Subcutaneous abdominal adipose tissue (tissue), 5 donors: ENCODE results near the gene HIPK4.

Experiments
- H3K27ac ChIP-seq: one replicate; pipeline ENCODE4 v1.7.0; 2013; ENCODE audit warnings: low read depth, mild to moderate bottlenecking, inconsistent platforms, low read length, moderate library complexity
- H3K27me3 ChIP-seq, 5 donors: one replicate each; pipeline ENCODE4 v1.7.0; 2013; ENCODE audit warnings: low read length in 5 of 5, inconsistent platforms in 1 of 5; ENCODE audit not compliant: control insufficient read depth in 5 of 5, insufficient read depth in 4 of 5
- H3K36me3 ChIP-seq, 5 donors: one replicate each; pipeline ENCODE4 v1.7.0; 2013; ENCODE audit warnings: low read length in 5 of 5; ENCODE audit not compliant: control insufficient read depth in 5 of 5, insufficient read depth in 5 of 5
- H3K4me1 ChIP-seq, 5 donors: one replicate each; pipeline ENCODE4 v1.7.0; 2013; ENCODE audit warnings: low read length in 5 of 5, mild to moderate bottlenecking in 3 of 5, moderate library complexity in 1 of 5; ENCODE audit not compliant: control insufficient read depth in 5 of 5, insufficient read depth in 5 of 5
- H3K4me3 ChIP-seq, 5 donors: one replicate each; pipeline ENCODE4 v1.7.0; 2013; ENCODE audit warnings: low read length in 5 of 5, low read depth in 1 of 5
- H3K9ac ChIP-seq, 5 donors: one replicate each; pipeline ENCODE4 v1.7.0; 2013; ENCODE audit warnings: low read length in 5 of 5, mild to moderate bottlenecking in 4 of 5, moderate library complexity in 3 of 5
- H3K9me3 ChIP-seq, 5 donors: one replicate each; pipeline ENCODE4 v1.7.0; 2013; ENCODE audit warnings: low read length in 5 of 5; ENCODE audit not compliant: control insufficient read depth in 5 of 5
- donor health status: healthy.
- donor health status: healthy.
- donor health status: healthy.
- donor health status: healthy.
- donor health status: healthy.

HIPK4 gene

GRCh38 chr19:40394816-40395210 lies 4.8 kb upstream of the HIPK4 start:
- no peak overlapping the region for H3K27ac ChIP-seq
- no peaks in the 10 kb centered on the region for H3K27me3 ChIP-seq
- H3K9me3 ChIP-seq, result no peaks in the 10 kb centered on the region
- H3K4me1 ChIP-seq, result peaks cover 0 to 5% (median 0%) of the 10 kb centered on the region in 5 donors
- H3K36me3 ChIP-seq, result peaks cover 0 to 6% (median 0%) of the 10 kb centered on the region in 5 donors
- H3K9ac ChIP-seq, result no peak overlapping the region
- H3K4me3 ChIP-seq, result no peak overlapping the region

DNA sequence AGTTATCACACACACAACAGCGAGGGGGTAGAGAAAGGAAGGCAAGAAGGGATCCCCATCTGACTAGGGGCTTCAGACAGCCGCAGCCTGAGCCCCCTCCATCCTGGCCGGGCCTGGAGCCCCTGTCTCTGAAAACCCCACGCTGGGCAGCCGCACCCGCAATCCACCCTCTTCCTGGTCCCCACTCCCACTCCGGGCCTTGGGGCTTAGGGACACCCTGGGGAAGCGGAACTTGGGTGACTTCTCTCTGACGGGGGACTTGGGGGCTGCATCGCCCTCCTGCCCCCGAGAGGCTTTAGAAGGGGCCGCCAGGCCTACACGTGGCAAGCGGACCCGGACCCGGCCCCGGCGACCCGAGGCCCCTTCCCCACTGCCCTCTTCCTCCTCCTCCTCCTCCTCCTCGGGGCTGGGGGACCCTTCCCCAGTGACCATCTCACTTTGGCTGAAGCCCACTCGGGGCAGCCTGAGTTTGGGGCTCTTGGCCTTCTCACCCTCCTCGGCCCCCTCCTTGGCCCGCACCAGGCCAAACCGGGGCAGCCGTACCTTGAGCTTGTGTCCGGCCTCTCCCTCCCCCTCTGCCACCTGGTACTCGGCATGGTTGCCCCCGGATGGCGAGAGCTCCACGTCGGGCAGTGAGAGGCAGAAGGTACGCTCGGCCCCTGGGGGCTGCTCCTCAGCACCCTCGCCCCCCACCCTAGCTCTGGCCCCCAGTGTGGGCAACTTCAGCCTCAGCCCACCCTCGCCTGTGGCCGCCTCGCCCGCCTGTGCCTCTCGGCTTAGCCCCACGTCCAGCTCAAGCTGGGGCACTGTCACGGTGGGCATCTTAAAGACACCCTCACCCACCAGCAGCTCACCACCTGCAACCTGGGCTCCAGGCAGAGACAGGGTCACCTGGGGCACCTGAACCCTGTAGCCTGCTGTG lies 4.2 kb upstream of the HIPK4 start:
- Histone ChIP-seq H3K4me1 (peaks cover 0 to 5% (median 0%) of the 10 kb centered on the region in 5 donors), H3K27me3 (no peaks in the 10 kb centered on the region)

DNA sequence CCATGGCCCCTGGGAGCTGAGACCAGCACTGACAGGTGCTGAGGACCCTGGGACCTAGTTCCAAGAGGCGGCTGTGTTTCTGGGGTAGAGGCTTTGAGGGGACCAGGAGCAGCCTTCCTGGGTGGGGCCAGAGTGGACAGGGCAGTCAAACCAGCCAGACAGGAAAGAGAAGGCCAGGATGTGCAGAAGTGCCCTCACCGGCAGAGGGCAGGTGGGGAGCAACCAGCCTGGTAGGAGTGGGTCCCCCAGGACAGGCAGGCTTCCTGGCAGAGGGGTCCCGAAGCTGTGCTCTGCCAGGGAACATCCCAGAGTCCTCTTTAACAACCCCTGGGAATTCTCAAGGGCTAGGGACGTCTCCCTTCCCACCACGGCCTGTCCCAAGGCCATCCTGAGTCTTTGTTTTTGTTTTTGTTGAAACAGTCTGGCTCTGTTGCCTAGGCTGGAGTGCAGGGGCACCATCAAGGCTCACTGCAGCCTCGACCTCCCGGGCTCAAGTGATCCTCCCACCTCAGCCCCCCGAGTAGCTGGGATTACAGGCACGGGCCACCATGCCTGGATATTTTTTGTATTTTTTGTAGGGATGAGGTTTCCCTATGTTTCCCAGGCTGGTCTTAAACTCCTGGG lies 3.0 kb upstream of the HIPK4 start:
- Histone ChIP-seq H3K36me3 (peaks cover 0 to 6% (median 0%) of the 10 kb centered on the region in 5 donors), H3K27me3 (no peaks in the 10 kb centered on the region), H3K9ac (no peak overlapping the region), H3K27ac (no peak overlapping the region), H3K4me3 (no peak overlapping the region), H3K4me1 (peaks cover 0 to 4% (median 0%) of the 10 kb centered on the region in 5 donors), H3K9me3 (no peaks in the 10 kb centered on the region)

More for the DNA sequence above, 4.2 kb upstream of the HIPK4 start:
- H3K36me3 ChIP-seq, result peaks cover 0 to 6% (median 0%) of the 10 kb centered on the region in 5 donors
- no peak overlapping the region for H3K4me3 ChIP-seq
- no peaks in the 10 kb centered on the region for H3K9me3 ChIP-seq
- H3K27ac ChIP-seq, result no peak overlapping the region
- H3K9ac ChIP-seq, result no peak overlapping the region

- Histone ChIP-seq H3K4me1 (peaks cover 0 to 4% (median 0%) of the 10 kb centered on the region in 5 donors), H3K27ac (no peak overlapping the region), H3K9me3 (no peaks in the 10 kb centered on the region), H3K9ac (no peak overlapping the region), H3K4me3 (no peak overlapping the region), H3K36me3 (no peaks in the 10 kb centered on the region), H3K27me3 (no peaks in the 10 kb centered on the region)
These were observed 2.1 kb upstream of the HIPK4 start for GRCh38 chr19:40392123-40392522.

DNA sequence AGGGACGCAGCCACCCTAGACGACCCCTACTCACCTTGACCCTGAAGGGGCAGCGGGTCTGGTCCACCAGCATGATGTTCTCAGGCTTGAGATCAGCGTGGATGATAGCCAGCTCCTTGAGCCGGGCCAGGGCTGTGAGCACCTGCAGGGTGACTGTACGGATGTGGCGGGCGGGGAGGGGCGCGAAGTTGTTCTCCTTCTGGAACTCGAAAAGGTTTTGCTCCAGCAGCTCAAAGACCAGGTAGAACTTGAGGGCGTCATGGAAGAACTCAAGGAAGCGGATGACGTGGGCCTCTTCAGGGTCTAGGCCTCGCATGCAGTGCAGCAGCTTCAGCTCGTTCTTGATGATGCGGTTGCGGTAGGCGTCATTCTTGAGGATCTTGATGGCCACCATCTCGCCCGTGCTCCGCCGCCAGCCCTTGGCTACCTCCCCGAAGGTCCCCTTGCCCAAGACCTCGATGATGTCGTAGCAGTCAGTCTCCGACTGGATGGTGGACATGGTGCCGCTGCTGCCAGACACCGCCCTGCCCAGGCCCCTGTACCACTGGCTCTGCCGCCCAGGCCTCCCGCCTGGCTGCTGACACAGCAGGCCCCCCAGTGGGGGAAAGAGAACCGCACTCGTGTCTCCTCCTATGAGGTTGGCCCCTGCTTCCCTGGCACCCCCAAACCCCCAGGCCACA lies 437 bp downstream of the HIPK4 start:
- Histone ChIP-seq H3K4me1 (peaks cover 0 to 4% (median 0%) of the 10 kb centered on the region in 5 donors), H3K27me3 (no peaks in the 10 kb centered on the region), H3K27ac (no peak overlapping the region), H3K36me3 (no peaks in the 10 kb centered on the region), H3K9me3 (no peaks in the 10 kb centered on the region), H3K4me3 (no peak overlapping the region), H3K9ac (no peak overlapping the region)

DNA sequence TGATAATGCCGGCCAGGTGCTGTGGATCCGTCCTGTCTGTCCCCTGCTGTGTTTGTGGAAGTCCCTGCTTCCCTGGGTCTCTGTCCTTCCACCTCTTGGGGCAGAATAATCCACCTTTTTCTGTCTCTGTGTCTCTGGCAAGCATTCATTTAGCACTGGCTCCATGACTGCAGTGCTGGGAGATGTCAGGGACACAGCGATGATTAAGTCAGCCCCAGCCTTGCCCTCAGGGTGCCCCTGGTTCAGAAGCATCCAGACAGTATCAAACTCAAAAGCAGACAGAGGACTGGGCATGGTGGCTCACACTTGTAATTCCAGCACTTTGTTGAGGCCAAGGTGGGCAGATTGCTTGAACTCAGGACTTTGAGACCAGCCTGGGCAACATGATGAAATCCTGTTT lies 1.5 kb downstream of the HIPK4 start:
- H3K36me3 ChIP-seq, result no peaks in the 10 kb centered on the region
- peaks cover 0 to 4% (median 0%) of the 10 kb centered on the region in 5 donors for H3K4me1 ChIP-seq
- H3K9ac ChIP-seq, result no peak overlapping the region
- no peaks in the 10 kb centered on the region for H3K27me3 ChIP-seq
- no peak overlapping the region for H3K27ac ChIP-seq
- no peaks in the 10 kb centered on the region for H3K9me3 ChIP-seq
- H3K4me3 ChIP-seq, result no peak overlapping the region

- Histone ChIP-seq H3K4me3 (no peak overlapping the region), H3K4me1 (peaks cover 0 to 3% (median 0%) of the 10 kb centered on the region in 5 donors), H3K27ac (no peak overlapping the region), H3K27me3 (no peaks in the 10 kb centered on the region), H3K9ac (no peak overlapping the region), H3K9me3 (no peaks in the 10 kb centered on the region), H3K36me3 (no peaks in the 10 kb centered on the region)
These were observed 2.8 kb downstream of the HIPK4 start for GRCh38 chr19:40387155-40387554.

DNA sequence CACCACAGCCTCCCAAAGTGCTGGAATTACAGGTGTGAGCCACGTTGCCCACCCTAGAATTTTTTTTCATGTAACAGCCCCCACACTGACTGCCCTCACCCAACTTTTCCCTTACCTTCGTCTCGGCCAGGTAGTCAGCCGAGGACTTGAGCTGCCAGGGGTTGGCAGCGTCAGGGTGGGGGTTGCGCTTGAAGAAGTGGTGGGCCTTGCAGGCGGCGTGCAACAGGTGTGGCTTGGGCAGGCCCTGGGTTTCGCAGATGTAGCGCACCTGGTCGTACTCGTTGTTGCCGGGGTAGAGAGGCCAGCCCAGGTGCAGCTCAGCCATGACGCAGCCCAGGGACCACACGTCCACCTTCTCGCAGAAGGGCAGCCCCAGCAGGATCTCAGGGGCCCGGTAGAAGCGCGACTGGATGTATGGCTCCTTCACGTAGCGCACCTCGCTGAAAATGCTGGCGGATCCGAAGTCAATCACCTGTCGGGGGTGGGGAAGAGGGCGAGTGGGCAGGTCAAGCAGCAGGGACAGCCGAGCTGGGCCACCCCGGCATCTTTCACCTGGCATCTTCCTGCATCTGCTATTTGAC lies 6.2 kb downstream of the HIPK4 start:
- peaks cover 0 to 27% (median 17%) of the 10 kb centered on the region in 5 donors for H3K36me3 ChIP-seq
- no peak overlapping the region for H3K4me3 ChIP-seq
- no peak overlapping the region for H3K27ac ChIP-seq
- peaks cover 0 to 4% (median 0%) of the 10 kb centered on the region in 5 donors for H3K4me1 ChIP-seq
- no peaks in the 10 kb centered on the region for H3K9me3 ChIP-seq
- H3K9ac ChIP-seq, result no peak overlapping the region
- no peaks in the 10 kb centered on the region for H3K27me3 ChIP-seq

- no peak overlapping the region for H3K9ac ChIP-seq
- peaks cover 0 to 8% (median 0%) of the 10 kb centered on the region in 5 donors for H3K4me1 ChIP-seq
- no peak overlapping the region for H3K4me3 ChIP-seq
- H3K27me3 ChIP-seq, result no peaks in the 10 kb centered on the region
- peaks cover 0 to 48% (median 37%) of the 10 kb centered on the region in 5 donors for H3K36me3 ChIP-seq
- H3K9me3 ChIP-seq, result no peaks in the 10 kb centered on the region
- H3K27ac ChIP-seq, result no peak overlapping the region
These were observed 8.7 kb downstream of the HIPK4 start for GRCh38 chr19:40381321-40381720.
